GM18526 (cell line): Measurements from ENCODE around the gene LCP2.

Experiments
- POLR2A ChIP-seq: IDR thresholded peaks from 3 replicates; pipeline ENCODE4 v1.6.1; 2011; ENCODE audit not compliant: insufficient read length; ENCODE audit errors: extremely low read depth

The LCP2 gene

GRCh38 chr5:170307575-170308465 lies 10.2 kb upstream of the LCP2 start:
- TF ChIP-seq POLR2A, result no peak

- TF ChIP-seq POLR2A, result no peak
Measured at GRCh38 chr5:170306381-170306831, 8.8 kb upstream of the LCP2 start.

GRCh38 chr5:170305646-170306025 lies 8.1 kb upstream of the LCP2 start:
- TF ChIP-seq POLR2A, result no peak

- no peak for TF ChIP-seq POLR2A
Measured at GRCh38 chr5:170305016-170305645, 7.6 kb upstream of the LCP2 start.

- TF ChIP-seq POLR2A, result no peak
Measured at GRCh38 chr5:170303549-170303948, 6.0 kb upstream of the LCP2 start.

GRCh38 chr5:170302653-170303501 lies 5.3 kb upstream of the LCP2 start:
- TF ChIP-seq POLR2A, result no peak

GRCh38 chr5:170301981-170302652 lies 4.5 kb upstream of the LCP2 start:
- no peak for TF ChIP-seq POLR2A

- TF ChIP-seq POLR2A, result no peak
Measured at GRCh38 chr5:170301149-170301548, 3.6 kb upstream of the LCP2 start.

- TF ChIP-seq POLR2A, result no peak
Measured at GRCh38 chr5:170300361-170301013, 2.9 kb upstream of the LCP2 start.

GRCh38 chr5:170296935-170297588 lies 515 bp downstream of the LCP2 start:
- TF ChIP-seq POLR2A, result no peak

GRCh38 chr5:170296036-170296934 lies 1.3 kb downstream of the LCP2 start:
- TF ChIP-seq POLR2A, result no peak

GRCh38 chr5:170294556-170294955 lies 3.0 kb downstream of the LCP2 start:
- TF ChIP-seq POLR2A, result no peak

- no peak for TF ChIP-seq POLR2A
Measured at GRCh38 chr5:170294057-170294456, 3.5 kb downstream of the LCP2 start.
